ENCODE measurements around the gene SLFN5.
A peak's percentile ranks its signal among the peaks of the same experiment; 100 is the strongest.

The SLFN5 gene

DNA sequence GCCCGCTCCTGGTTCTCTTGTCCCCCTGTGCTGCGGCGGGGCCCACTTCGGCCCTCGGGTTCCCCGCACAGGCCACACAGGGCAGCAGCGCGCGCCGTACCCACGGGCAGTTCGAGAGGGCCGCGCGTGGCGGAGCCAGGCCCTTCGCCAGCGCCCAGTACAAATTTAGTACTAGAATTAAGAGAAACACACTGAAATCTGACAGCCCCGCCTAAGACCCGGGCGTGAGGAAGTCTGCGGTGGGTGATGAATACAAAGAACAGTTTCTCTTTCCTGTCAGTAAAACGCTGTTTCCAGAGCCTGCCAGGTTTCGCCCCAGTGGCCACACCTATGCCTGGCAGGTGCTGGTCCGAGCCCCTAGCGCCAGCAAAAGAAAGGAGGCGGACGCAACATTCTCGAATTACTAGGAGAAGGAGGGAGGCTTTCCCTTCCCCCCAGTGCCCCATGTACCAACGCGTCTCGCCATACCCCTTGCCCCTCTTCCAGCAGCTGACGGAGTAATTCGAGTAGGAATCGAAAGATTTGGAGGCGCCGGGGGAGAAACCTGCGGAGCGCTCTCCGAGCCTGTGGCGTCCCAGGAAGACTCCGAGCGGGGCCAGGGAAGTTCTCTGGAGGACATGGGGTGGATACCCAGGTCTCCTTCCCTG lies 591 bp upstream of the SLFN5 start:
- TF ChIP-seq, protein P1, sequence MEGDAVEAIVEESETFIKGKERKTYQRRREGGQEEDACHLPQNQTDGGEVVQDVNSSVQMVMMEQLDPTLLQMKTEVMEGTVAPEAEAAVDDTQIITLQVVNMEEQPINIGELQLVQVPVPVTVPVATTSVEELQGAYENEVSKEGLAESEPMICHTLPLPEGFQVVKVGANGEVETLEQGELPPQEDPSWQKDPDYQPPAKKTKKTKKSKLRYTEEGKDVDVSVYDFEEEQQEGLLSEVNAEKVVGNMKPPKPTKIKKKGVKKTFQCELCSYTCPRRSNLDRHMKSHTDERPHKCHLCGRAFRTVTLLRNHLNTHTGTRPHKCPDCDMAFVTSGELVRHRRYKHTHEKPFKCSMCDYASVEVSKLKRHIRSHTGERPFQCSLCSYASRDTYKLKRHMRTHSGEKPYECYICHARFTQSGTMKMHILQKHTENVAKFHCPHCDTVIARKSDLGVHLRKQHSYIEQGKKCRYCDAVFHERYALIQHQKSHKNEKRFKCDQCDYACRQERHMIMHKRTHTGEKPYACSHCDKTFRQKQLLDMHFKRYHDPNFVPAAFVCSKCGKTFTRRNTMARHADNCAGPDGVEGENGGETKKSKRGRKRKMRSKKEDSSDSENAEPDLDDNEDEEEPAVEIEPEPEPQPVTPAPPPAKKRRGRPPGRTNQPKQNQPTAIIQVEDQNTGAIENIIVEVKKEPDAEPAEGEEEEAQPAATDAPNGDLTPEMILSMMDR (IDR thresholded peaks at IDR 0.05) = no peak
- Histone ChIP-seq H3K27me3 (peaks cover 79% of the 10 kb centered on the region), H3K4me3 (ENCODE audit: low read depth in 1 of 2, low read length in 1 of 2) (peak overlapping the region; percentile 74 to 82), H3K4me1 (ENCODE audit: control insufficient read depth in 1 of 2, insufficient read depth in 1 of 2, low read depth in 1 of 2, low read length in 1 of 2) (peaks cover 17 to 27% of the 10 kb centered on the region in 2 experiments), H3K9me3 (no peaks in the 10 kb centered on the region), H3K36me3 (no peaks in the 10 kb centered on the region), H3K27ac (peak overlapping the region; percentile 82)

DNA sequence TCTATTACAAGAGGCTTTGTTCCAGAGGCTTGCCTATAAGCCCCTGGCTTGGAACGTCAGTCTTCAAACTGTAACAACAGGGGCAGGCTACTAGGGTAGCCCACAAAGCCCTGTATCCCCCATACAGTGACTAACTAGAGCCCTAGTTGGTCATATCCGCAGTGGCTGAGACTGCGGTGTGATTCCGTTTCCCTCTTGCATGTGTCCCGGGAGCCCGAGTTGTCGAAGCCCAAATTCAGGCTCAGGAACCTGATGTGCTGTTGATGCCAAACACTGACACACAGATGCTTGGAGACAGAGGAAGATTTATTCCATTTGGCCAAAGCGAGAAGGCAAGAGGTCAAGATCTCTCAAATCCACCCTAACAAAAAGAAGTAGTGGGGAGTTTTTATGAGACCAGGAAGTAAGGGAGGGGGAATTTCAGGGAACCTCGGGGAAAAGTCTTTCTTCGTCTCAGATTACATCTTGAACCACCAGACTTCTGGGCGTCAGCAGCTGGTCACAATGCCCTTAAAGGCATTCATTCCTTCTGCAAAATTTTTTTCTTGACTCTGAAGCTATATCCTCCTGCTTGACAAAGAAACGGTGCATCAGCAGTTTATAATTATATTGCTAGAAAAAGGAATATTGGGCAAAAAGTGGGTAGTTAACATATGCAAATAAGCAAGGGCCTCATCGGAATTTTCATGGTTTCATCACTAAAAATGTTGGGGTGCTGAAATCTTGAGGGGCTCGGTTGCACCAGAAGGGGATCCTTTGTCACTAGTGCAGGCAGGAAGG lies 879 bp downstream of the SLFN5 start:
- TF ChIP-seq, protein P1 (IDR thresholded peaks at IDR 0.05) = no peak
- Histone ChIP-seq H3K4me3 (ENCODE audit: low read depth in 1 of 2, low read length in 1 of 2) (peak overlapping the region; percentile 74 to 82), H3K9me3 (no peaks in the 10 kb centered on the region), H3K27me3 (peaks cover 77% of the 10 kb centered on the region), H3K4me1 (ENCODE audit: control insufficient read depth in 1 of 2, insufficient read depth in 1 of 2, low read depth in 1 of 2, low read length in 1 of 2) (peaks cover 17 to 27% of the 10 kb centered on the region in 2 experiments), H3K36me3 (no peaks in the 10 kb centered on the region), H3K27ac (no peak overlapping the region)

GRCh38 chr17:35244341-35245195 lies 1.7 kb downstream of the SLFN5 start:
- TF ChIP-seq, protein P1 (IDR thresholded peaks at IDR 0.05) = no peak
- Histone ChIP-seq H3K9me3 (no peaks in the 10 kb centered on the region), H3K36me3 (no peaks in the 10 kb centered on the region), H3K27ac (no peak overlapping the region), H3K27me3 (peaks cover 71% of the 10 kb centered on the region), H3K4me3 (ENCODE audit: low read depth in 1 of 2, low read length in 1 of 2) (peak overlapping the region in 1 of 2 experiments; percentile 74), H3K4me1 (ENCODE audit: control insufficient read depth in 1 of 2, insufficient read depth in 1 of 2, low read depth in 1 of 2, low read length in 1 of 2) (peaks cover 17 to 27% of the 10 kb centered on the region in 2 experiments)

- Histone ChIP-seq H3K36me3 (no peaks in the 10 kb centered on the region), H3K27me3 (peaks cover 67% of the 10 kb centered on the region), H3K27ac (no peak overlapping the region), H3K4me1 (ENCODE audit: control insufficient read depth in 1 of 2, insufficient read depth in 1 of 2, low read depth in 1 of 2, low read length in 1 of 2) (peaks cover 17 to 27% of the 10 kb centered on the region in 2 experiments), H3K4me3 (ENCODE audit: low read depth in 1 of 2, low read length in 1 of 2) (no peak overlapping the region), H3K9me3 (no peaks in the 10 kb centered on the region)
- TF ChIP-seq, protein P1 (IDR thresholded peaks at IDR 0.05) = no peak
Measured at GRCh38 chr17:35245196-35245486, 2.3 kb downstream of the SLFN5 start.

DNA sequence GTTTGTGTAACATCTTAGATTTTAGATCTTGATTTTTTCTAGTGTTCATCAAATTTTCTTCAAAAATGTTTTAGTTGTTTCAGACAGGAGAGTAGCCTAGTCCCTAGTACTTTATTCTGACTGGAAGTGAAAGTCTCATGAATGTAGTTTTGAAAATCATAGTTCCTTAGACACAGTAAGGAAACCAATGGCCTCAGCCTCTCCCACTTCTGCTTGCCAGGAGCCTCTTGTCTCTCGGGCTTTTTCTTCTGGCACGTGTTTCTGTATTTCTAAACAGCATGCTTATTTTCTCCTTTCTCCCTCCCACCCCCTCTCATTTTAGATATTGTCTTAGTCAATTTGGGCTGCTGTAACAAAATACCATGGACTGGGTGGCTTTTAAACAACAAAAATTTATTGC lies 9.8 kb downstream of the SLFN5 start:
- Histone ChIP-seq H3K4me3 (ENCODE audit: low read depth in 1 of 2, low read length in 1 of 2) (no peak overlapping the region), H3K36me3 (no peaks in the 10 kb centered on the region), H3K4me1 (ENCODE audit: control insufficient read depth in 1 of 2, insufficient read depth in 1 of 2, low read depth in 1 of 2, low read length in 1 of 2) (peaks cover 4 to 8% of the 10 kb centered on the region in 2 experiments), H3K9me3 (no peaks in the 10 kb centered on the region), H3K27me3 (peaks cover 64% of the 10 kb centered on the region), H3K27ac (no peak overlapping the region)
- TF ChIP-seq, protein P1 (IDR thresholded peaks at IDR 0.05) = no peak

All from neutrophil (primary cell).